Measurements from ENCODE around the gene AGMAT. TPM values are rescaled to one million over a fixed set of nuclear protein-coding genes. Genes with fewer than 3 reads are reported as not detected.

AGMAT gene
- total and polyA plus RNA-seq, 2 of the 13 experiments (the other 11 are each of a cell fraction or from before 2014, with no cell fraction given) = 59.1 to 174 TPM

GRCh38 chr1:15574741-15575140 is 10.1 kb downstream of the AGMAT start:
- H3K9ac ChIP-seq (ENCODE audit: insufficient read depth, low read depth, low read length) = no peak overlapping the region
- FAIRE-seq = no peak
- no peaks in the 10 kb centered on the region for H3K9me3 ChIP-seq (ENCODE audit: low read length)
- in situ Hi-C loops (cut with HindIII; ENCODE audit: extremely low pct_ligation_motif_present, low pct_unique_long_range_greater_than_20kb) (no loop called here), intact Hi-C loops (cut with micrococcal nuclease; ENCODE audit: unreplicated experiment) (no loop called here)
- H3K79me2 ChIP-seq (ENCODE audit: insufficient read depth, low read length) = peaks cover 3% of the 10 kb centered on the region
- H3K4me1 ChIP-seq (ENCODE audit: insufficient read depth, low read length) = peaks cover 11% of the 10 kb centered on the region
- no peaks in the 10 kb centered on the region for H3K27me3 ChIP-seq (ENCODE audit: control insufficient read depth in 1 of 2, insufficient read depth in 2 of 2, low read length in 2 of 2)
- no peak for TF ChIP-seq ZBTB10 (CRISPR knock-in tag; IDR thresholded peaks at IDR 0.05; ENCODE audit: borderline replicate concordance)
- peak in 1 of 2 experiments; percentile 17; a peak in 1 of 4 replicates for TF ChIP-seq POLR2A (IDR thresholded peaks at IDR 0.05; ENCODE audit: insufficient read depth in 1 of 2, low read depth in 2 of 2, low read length in 2 of 2)
- TF ChIP-seq RBM22 (optimal IDR thresholded peaks at IDR 0.05; ENCODE audit: low read length) = peak; percentile 10
- no peaks in the 10 kb centered on the region for H4K20me1 ChIP-seq (ENCODE audit: insufficient read depth, low read length)
- no TSS peak for BruUV-seq (replicated peaks)
- no peak for DNase-seq (ENCODE audit: low spot score)
- CTCF ChIA-PET (ENCODE audit: low intra/inter-chr PET ratio, low total read pairs) = no interaction called here
- no peak overlapping the region for H3K27ac ChIP-seq (ENCODE audit: extremely low read length, insufficient read depth, low read length)
- no peak overlapping the region for H3K4me3 ChIP-seq (replicated peaks in 1 of 3; ENCODE audit: insufficient read depth in 1 of 3, low read depth in 2 of 3, low read length in 3 of 3)
- WGBS (ENCODE audit: low lambda C conversion rate) = 92% methylated on average over 6 of the region's 6 CpGs
- no peak; the same call in 2 of the 3 replicates for ATAC-seq
- no peak overlapping the region for H2AFZ ChIP-seq (ENCODE audit: low read length)
- peaks cover 26 to 64% of the 10 kb centered on the region in 2 experiments for H3K36me3 ChIP-seq (replicated peaks in 1 of 2; ENCODE audit: control insufficient read depth in 1 of 2, insufficient read depth in 2 of 2, low read length in 2 of 2)
- no peak overlapping the region for H3K4me2 ChIP-seq (ENCODE audit: low read depth, low read length)
- POLR2A ChIA-PET = interaction anchor here (1.4 kb wide), 1 partner anchor 29 kb away, joined by 4 read pairs; no protein-coding TSS in a partner anchor

GRCh38 chr1:15573477-15573876 is 11.4 kb downstream of the AGMAT start:
- FAIRE-seq (no peak), ATAC-seq (no peak), DNase-seq (ENCODE audit: low spot score) (no peak)
- no TSS peak for BruUV-seq (replicated peaks)
- CTCF ChIA-PET (ENCODE audit: low intra/inter-chr PET ratio, low total read pairs) = no interaction called here
- no peak overlapping the region for H3K4me3 ChIP-seq (replicated peaks in 1 of 3; ENCODE audit: insufficient read depth in 1 of 3, low read depth in 2 of 3, low read length in 3 of 3)
- TF ChIP-seq PCBP1 (IDR thresholded peaks at IDR 0.05; ENCODE audit: borderline replicate concordance, low read depth, low read length) (no peak), ZFP36L2 (CRISPR knock-in tag; IDR thresholded peaks at IDR 0.05) (no peak), RBM22 (optimal IDR thresholded peaks at IDR 0.05; ENCODE audit: low read length) (peak; percentile 43), CCAR2 (optimal IDR thresholded peaks at IDR 0.05; ENCODE audit: low read depth, low read length) (no peak), STAT6 (CRISPR knock-in tag; IDR thresholded peaks at IDR 0.05; ENCODE audit: borderline replicate concordance) (no peak), RFXANK (CRISPR knock-in tag; IDR thresholded peaks at IDR 0.05) (no peak)
- H3K9ac ChIP-seq (ENCODE audit: insufficient read depth, low read depth, low read length) = no peak overlapping the region
- H3K27ac ChIP-seq (ENCODE audit: extremely low read length, insufficient read depth, low read length) = no peak overlapping the region
- H3K4me1 ChIP-seq (ENCODE audit: insufficient read depth, low read length) = 0 out of 2 replicates have a peak, but pooled peaks cover 6% of the 10 kb centered on the region
- WGBS (ENCODE audit: low lambda C conversion rate) = 99% methylated on average over 9 of the region's 9 CpGs
- no peaks in the 10 kb centered on the region for H3K79me2 ChIP-seq (ENCODE audit: insufficient read depth, low read length)
- H4K20me1 ChIP-seq (ENCODE audit: insufficient read depth, low read length) = no peaks in the 10 kb centered on the region
- in situ Hi-C loops (cut with HindIII; ENCODE audit: extremely low pct_ligation_motif_present, low pct_unique_long_range_greater_than_20kb) = no loop called here
- POLR2A ChIA-PET = interaction anchor here (0.9 to 1.8 kb wide), 3 partner anchors 11 to 46 kb away, joined by 3 to 4 read pairs (median 4); partner anchors contain the start of genes AGMAT and DNAJC16
- no peaks in the 10 kb centered on the region for H3K9me3 ChIP-seq (ENCODE audit: low read length)
- H3K4me2 ChIP-seq (ENCODE audit: low read depth, low read length) = no peak overlapping the region
- H3K36me3 ChIP-seq (replicated peaks in 1 of 2; ENCODE audit: control insufficient read depth in 1 of 2, insufficient read depth in 2 of 2, low read length in 2 of 2) = peaks cover 18 to 58% of the 10 kb centered on the region in 2 experiments
- no peaks in the 10 kb centered on the region for H3K27me3 ChIP-seq (ENCODE audit: control insufficient read depth in 1 of 2, insufficient read depth in 2 of 2, low read length in 2 of 2)
- no peak overlapping the region for H2AFZ ChIP-seq (ENCODE audit: low read length)
- intact Hi-C loops (cut with micrococcal nuclease; ENCODE audit: unreplicated experiment) = no loop called here
